ENCODE data around the gene IGFBP2. TPM values are rescaled to one million over a fixed set of nuclear protein-coding genes. Genes with fewer than 3 reads are reported as not detected.

The IGFBP2 gene
- total and polyA plus RNA-seq, 2 experiments from 2014 or later, result 163 to 338 TPM

GRCh38 chr2:216661051-216661450, 27.8 kb downstream of the IGFBP2 start:
- Histone ChIP-seq H3K4me2 (no peak overlapping the region), H3K9me2 (replicated peaks; ENCODE audit: insufficient read depth) (no peaks in the 10 kb centered on the region), H3K4me1 (ENCODE audit: insufficient read depth) (peaks cover 21% of the 10 kb centered on the region), H3K36me3 (replicated peaks; ENCODE audit: insufficient read depth, low read depth) (no peaks in the 10 kb centered on the region), H3K27me3 (no peaks in the 10 kb centered on the region), H4K20me1 (ENCODE audit: insufficient read depth, poor library complexity, severe bottlenecking) (no peaks in the 10 kb centered on the region), H3K27ac (no peak overlapping the region), H2AFZ (no peak overlapping the region), H3K9me3 (ENCODE audit: low read depth) (no peaks in the 10 kb centered on the region), H3K4me3 (no peak overlapping the region), H3K79me2 (peaks cover 9% of the 10 kb centered on the region)
- DNase-seq (ENCODE audit: low spot score), result no peak
- TF ChIP-seq EZH2phosphoT487 (IDR thresholded peaks at IDR 0.05; ENCODE audit: low read depth, severe bottlenecking, unreplicated experiment) (no peak), EZH2 (IDR thresholded peaks at IDR 0.05; ENCODE audit: borderline replicate concordance) (no peak)
- TF ChIP-seq, protein P1, sequence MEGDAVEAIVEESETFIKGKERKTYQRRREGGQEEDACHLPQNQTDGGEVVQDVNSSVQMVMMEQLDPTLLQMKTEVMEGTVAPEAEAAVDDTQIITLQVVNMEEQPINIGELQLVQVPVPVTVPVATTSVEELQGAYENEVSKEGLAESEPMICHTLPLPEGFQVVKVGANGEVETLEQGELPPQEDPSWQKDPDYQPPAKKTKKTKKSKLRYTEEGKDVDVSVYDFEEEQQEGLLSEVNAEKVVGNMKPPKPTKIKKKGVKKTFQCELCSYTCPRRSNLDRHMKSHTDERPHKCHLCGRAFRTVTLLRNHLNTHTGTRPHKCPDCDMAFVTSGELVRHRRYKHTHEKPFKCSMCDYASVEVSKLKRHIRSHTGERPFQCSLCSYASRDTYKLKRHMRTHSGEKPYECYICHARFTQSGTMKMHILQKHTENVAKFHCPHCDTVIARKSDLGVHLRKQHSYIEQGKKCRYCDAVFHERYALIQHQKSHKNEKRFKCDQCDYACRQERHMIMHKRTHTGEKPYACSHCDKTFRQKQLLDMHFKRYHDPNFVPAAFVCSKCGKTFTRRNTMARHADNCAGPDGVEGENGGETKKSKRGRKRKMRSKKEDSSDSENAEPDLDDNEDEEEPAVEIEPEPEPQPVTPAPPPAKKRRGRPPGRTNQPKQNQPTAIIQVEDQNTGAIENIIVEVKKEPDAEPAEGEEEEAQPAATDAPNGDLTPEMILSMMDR (IDR thresholded peaks at IDR 0.05; ENCODE audit: poor library complexity), result no peak
- 100% methylated on average over 5 of the region's 5 CpGs for WGBS (ENCODE audit: low lambda C conversion rate, missing lambda C conversion rate)

DNA sequence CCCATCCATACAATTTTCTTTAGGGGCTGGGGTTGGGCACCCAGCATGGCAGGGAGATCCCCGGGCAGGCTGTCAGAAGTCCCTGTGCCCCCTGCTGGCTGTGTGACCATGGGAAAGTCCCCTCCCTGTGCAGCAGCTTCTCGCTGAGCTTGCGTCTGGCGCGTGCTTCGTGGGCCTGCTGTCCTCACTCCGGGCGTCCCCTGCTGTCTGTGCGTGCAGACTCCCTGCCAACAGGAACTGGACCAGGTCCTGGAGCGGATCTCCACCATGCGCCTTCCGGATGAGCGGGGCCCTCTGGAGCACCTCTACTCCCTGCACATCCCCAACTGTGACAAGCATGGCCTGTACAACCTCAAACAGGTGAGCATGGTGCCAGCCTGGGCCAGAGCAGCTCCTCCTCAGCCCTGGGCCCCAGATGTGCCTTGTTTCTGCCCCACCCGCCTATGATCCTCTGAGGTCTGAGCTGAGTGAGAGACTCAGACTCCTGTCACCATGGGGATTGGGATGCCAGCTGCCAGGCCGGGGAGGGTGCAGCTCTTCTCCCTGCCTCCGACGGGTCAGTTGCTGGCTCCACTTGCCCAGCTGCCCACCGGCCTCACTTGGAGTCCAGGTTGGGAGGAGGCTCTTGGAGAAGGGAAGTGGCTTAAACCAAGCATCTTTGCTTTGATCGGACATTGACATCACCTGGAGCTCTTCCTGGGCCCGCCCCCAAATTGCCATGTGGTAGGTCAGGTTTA, 28.6 kb downstream of the IGFBP2 start:
- no peak overlapping the region for H2AFZ ChIP-seq
- no peak overlapping the region for H3K4me3 ChIP-seq
- H3K27me3 ChIP-seq, result no peaks in the 10 kb centered on the region
- DNase-seq (ENCODE audit: low spot score), result no peak
- TF ChIP-seq, protein P1 (IDR thresholded peaks at IDR 0.05; ENCODE audit: poor library complexity), result no peak
- TF ChIP-seq EZH2 (IDR thresholded peaks at IDR 0.05; ENCODE audit: borderline replicate concordance) (no peak), EZH2phosphoT487 (IDR thresholded peaks at IDR 0.05; ENCODE audit: low read depth, severe bottlenecking, unreplicated experiment) (no peak)
- H3K27ac ChIP-seq, result no peak overlapping the region
- no peaks in the 10 kb centered on the region for H4K20me1 ChIP-seq (ENCODE audit: insufficient read depth, poor library complexity, severe bottlenecking)
- peaks cover 9% of the 10 kb centered on the region for H3K79me2 ChIP-seq
- peaks cover 24% of the 10 kb centered on the region for H3K4me1 ChIP-seq (ENCODE audit: insufficient read depth)
- no peaks in the 10 kb centered on the region for H3K36me3 ChIP-seq (replicated peaks; ENCODE audit: insufficient read depth, low read depth)
- no peaks in the 10 kb centered on the region for H3K9me3 ChIP-seq (ENCODE audit: low read depth)
- no peaks in the 10 kb centered on the region for H3K9me2 ChIP-seq (replicated peaks; ENCODE audit: insufficient read depth)
- no peak overlapping the region for H3K4me2 ChIP-seq
- WGBS (ENCODE audit: low lambda C conversion rate, missing lambda C conversion rate), result 94% methylated on average over 20 of the region's 20 CpGs

- Histone ChIP-seq H3K27ac (no peak overlapping the region), H3K36me3 (replicated peaks; ENCODE audit: insufficient read depth, low read depth) (no peaks in the 10 kb centered on the region), H3K79me2 (peaks cover 2% of the 10 kb centered on the region), H3K9me3 (ENCODE audit: low read depth) (no peaks in the 10 kb centered on the region), H3K4me1 (ENCODE audit: insufficient read depth) (peaks cover 19% of the 10 kb centered on the region), H3K4me3 (no peak overlapping the region), H2AFZ (no peak overlapping the region), H3K4me2 (no peak overlapping the region), H4K20me1 (ENCODE audit: insufficient read depth, poor library complexity, severe bottlenecking) (no peaks in the 10 kb centered on the region), H3K27me3 (no peaks in the 10 kb centered on the region), H3K9me2 (replicated peaks; ENCODE audit: insufficient read depth) (no peaks in the 10 kb centered on the region)
- WGBS (ENCODE audit: low lambda C conversion rate, missing lambda C conversion rate), result 100% methylated on average over 1 of the region's 1 CpG
- TF ChIP-seq EZH2phosphoT487 (IDR thresholded peaks at IDR 0.05; ENCODE audit: low read depth, severe bottlenecking, unreplicated experiment) (no peak), EZH2 (IDR thresholded peaks at IDR 0.05; ENCODE audit: borderline replicate concordance) (no peak)
- TF ChIP-seq, protein P1 (IDR thresholded peaks at IDR 0.05; ENCODE audit: poor library complexity), result no peak
- no peak for DNase-seq (ENCODE audit: low spot score)
These were observed 29.9 kb downstream of the IGFBP2 start for GRCh38 chr2:216663106-216663505.
